ENCODE data around the gene RFNG.

RFNG gene

GRCh38 chr17:82092995-82093751 lies 41.6 kb upstream of the RFNG start:
- peaks cover 78% of the 10 kb centered on the region for H3K36me3 ChIP-seq (replicated peaks)
- no peak overlapping the region for H3K4me3 ChIP-seq (ENCODE audit: low read depth, low read length)
- no peak for DNase-seq

GRCh38 chr17:82092628-82092994 lies 41.0 kb upstream of the RFNG start:
- H3K27me3 ChIP-seq (replicated peaks), result no peaks in the 10 kb centered on the region
- no peak overlapping the region for H3K27ac ChIP-seq
- H3K36me3 ChIP-seq (replicated peaks), result peaks cover 83% of the 10 kb centered on the region
- no peak for DNase-seq
- H3K4me3 ChIP-seq (ENCODE audit: low read depth, low read length), result no peak overlapping the region
- no peak for TF ChIP-seq CTCF (IDR thresholded peaks at IDR 0.05; ENCODE audit: low read depth, low read length, missing control alignments)
- in situ Hi-C loops (cut with HindIII; ENCODE audit: low pct_ligation_motif_present, low sequenced_read_pairs), result no loop called here

More at GRCh38 chr17:82092995-82093751, 41.6 kb upstream of the RFNG start:
- Histone ChIP-seq H3K27ac (no peak overlapping the region), H3K27me3 (replicated peaks) (no peaks in the 10 kb centered on the region)
- no peak for TF ChIP-seq CTCF (IDR thresholded peaks at IDR 0.05; ENCODE audit: low read depth, low read length, missing control alignments)
- in situ Hi-C loops (cut with HindIII; ENCODE audit: low pct_ligation_motif_present, low sequenced_read_pairs), result no loop called here

GRCh38 chr17:82092094-82092586 lies 40.5 kb upstream of the RFNG start:
- no peak for TF ChIP-seq CTCF (IDR thresholded peaks at IDR 0.05; ENCODE audit: low read depth, low read length, missing control alignments)
- Histone ChIP-seq H3K4me3 (ENCODE audit: low read depth, low read length) (no peak overlapping the region), H3K27ac (no peak overlapping the region), H3K36me3 (replicated peaks) (peaks cover 87% of the 10 kb centered on the region), H3K27me3 (replicated peaks) (no peaks in the 10 kb centered on the region)
- DNase-seq, result no peak
- in situ Hi-C loops (cut with HindIII; ENCODE audit: low pct_ligation_motif_present, low sequenced_read_pairs), result no loop called here

GRCh38 chr17:82091264-82092066 lies 39.9 kb upstream of the RFNG start:
- TF ChIP-seq CTCF (IDR thresholded peaks at IDR 0.05; ENCODE audit: low read depth, low read length, missing control alignments), result no peak
- in situ Hi-C loops (cut with HindIII; ENCODE audit: low pct_ligation_motif_present, low sequenced_read_pairs), result no loop called here
- Histone ChIP-seq H3K4me3 (ENCODE audit: low read depth, low read length) (no peak overlapping the region), H3K36me3 (replicated peaks) (peaks cover 93% of the 10 kb centered on the region), H3K27me3 (replicated peaks) (no peaks in the 10 kb centered on the region), H3K27ac (no peak overlapping the region)
- DNase-seq, result no peak

- DNase-seq, result no peak
- H3K27me3 ChIP-seq (replicated peaks), result no peaks in the 10 kb centered on the region
- H3K4me3 ChIP-seq (ENCODE audit: low read depth, low read length), result no peak overlapping the region
- in situ Hi-C loops (cut with HindIII; ENCODE audit: low pct_ligation_motif_present, low sequenced_read_pairs), result no loop called here
- H3K27ac ChIP-seq, result no peak overlapping the region
- H3K36me3 ChIP-seq (replicated peaks), result peaks cover 93% of the 10 kb centered on the region
- no peak for TF ChIP-seq CTCF (IDR thresholded peaks at IDR 0.05; ENCODE audit: low read depth, low read length, missing control alignments)
Measured at GRCh38 chr17:82090549-82091263, 39.1 kb upstream of the RFNG start.

Data from brain microvascular endothelial cell (primary cell).